CD4-positive, alpha-beta T cell treated with Interleukin-1 beta for 1 hour (primary cell): Measurements from ENCODE around the gene SAP25.

Source experiments
- DNase-seq, 2 donors: peaks; one replicate each; pipeline ENCODE4 v3.0.0-alpha.2; 2020 to 2022

Gene SAP25

DNA sequence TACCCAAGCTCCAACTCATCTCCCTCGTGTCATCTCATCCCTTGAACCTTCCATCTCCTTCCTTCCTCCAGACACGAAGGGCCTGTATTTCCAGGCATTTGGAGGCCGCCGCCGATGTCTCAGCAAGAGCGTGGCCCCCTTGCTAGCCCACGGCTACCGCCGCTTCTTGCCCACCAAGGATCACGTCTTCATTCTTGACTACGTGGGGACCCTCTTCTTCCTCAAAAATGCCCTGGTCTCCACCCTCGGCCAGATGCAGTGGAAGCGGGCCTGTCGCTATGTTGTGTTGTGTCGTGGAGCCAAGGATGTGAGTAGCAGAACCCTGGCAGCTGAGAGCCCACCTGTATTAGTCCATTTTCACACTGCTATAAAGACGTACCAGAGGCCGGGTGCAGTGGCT, 17.9 kb upstream of the SAP25 start:
- DNase-seq, result no peak

DNA sequence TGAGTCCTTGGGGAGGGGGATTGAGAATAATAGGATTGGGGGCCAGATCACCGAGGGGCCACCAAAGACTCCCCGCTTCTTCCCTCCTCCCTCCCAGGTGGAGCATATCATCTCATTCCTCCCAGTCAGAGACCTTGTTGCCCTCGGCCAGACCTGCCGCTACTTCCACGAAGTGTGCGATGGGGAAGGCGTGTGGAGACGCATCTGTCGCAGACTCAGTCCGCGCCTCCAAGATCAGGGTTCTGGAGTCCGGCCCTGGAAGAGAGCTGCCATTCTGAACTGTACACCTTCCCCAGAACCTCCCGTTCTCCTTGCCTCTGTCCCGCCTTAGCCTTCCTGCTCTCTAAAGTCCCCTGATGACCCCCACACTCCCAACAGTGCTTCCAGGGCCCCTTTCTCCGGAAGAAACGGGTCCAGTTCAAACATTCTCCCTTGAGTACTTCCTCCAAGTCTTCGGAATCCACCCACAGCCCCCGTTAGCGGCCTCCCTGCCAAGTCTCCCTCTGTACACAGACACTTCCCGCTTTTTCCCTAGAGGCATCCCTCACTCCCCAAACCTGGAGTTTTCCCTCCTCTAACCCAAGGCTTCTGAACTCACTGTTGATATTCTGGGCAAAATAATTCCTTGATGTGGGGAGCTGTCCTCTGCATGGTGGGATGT, 16.5 kb upstream of the SAP25 start:
- no peak for DNase-seq

DNA sequence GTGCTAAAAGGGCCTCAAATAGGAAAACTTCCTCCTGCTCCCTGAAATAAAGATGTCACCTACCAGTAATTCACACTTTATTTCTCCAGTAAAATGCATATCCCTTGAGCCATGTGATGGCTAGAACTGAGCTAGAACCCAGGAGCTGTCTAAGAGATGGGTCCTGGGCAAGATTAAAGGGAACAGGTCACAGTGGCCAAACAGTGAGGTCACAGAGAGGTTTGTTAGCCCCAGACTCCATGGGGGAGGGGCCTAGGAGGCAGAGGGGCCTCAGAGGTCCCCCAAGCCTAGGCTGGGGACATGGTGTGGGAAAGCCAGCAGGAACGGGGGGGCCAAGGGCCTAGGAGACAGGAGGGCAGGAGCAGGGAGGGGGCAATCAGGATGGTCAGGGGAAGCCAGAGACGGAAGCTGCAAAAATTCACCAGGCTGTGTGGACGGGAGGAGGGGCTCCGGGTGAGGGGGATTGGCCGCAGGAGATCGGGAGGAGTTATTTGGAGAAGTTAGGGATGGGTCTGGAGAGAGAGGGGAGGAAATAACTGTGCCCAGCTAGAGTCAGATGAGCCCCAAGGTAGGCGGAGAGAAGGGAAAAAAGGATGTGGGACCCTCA, 15.7 kb upstream of the SAP25 start:
- no peak for DNase-seq

DNA sequence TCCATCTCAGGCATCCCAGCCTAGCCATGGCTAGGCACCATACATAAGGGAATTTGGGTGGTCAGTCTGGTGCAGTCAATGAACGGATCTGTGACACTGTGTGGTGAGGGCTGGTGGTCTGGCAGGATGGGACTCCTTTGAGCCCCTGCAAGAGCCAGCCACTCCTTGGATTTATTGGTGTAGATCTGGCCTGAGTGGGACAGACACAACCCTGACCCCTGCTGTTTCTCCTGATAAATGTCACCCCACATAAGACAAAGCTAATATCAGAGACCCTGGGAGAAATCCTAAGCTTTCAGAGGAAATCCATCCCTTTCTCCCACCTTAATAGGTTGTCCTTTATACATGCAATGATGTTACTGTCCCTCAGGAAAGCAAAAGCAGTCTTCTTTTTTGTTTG, 14.7 kb upstream of the SAP25 start:
- no peak for DNase-seq

DNA sequence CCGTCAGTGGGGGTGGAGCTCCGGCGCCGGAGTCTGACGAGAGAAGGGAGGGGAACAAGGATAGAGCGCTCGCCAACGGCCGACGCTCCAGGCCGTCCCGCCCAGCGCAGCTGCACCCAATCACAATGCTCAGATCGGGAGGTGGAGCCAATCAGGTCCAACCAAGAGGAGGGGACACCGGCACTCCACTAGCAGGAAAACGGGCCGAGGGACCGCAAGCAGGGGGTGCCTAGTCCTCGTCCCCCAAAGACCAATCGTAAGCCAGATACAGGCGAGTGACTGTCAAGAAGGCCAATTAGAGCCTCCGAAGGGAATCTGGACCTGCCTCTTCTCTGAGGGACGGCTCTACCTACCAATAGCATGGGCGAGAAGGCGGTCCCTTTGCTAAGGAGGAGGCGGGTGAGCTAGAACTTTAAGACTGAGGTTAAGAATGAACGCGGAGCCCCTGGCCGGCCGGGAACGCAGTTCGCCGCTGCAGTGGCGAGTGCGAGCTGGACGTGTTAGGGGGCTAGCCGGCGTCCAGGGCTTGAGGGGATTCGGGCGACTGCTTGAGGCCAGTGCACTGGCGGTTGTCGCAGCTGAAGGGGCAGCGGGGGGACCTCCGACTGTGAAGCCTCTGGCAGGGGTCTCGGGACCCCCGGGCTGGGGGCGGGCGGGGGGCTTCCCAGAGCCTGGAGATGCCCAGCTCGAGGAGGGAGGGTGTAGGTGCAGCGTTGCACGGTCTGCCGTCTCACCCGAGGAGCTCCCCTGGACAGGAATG, 12.7 kb upstream of the SAP25 start, which contains the start of gene FBXO24:
TSS of gene FBXO24 (plus strand) at position 63 of the 760 bp plus-strand sequence. CDS start at position 361, 298 bp downstream.
- peak; percentile 100 for DNase-seq

DNA sequence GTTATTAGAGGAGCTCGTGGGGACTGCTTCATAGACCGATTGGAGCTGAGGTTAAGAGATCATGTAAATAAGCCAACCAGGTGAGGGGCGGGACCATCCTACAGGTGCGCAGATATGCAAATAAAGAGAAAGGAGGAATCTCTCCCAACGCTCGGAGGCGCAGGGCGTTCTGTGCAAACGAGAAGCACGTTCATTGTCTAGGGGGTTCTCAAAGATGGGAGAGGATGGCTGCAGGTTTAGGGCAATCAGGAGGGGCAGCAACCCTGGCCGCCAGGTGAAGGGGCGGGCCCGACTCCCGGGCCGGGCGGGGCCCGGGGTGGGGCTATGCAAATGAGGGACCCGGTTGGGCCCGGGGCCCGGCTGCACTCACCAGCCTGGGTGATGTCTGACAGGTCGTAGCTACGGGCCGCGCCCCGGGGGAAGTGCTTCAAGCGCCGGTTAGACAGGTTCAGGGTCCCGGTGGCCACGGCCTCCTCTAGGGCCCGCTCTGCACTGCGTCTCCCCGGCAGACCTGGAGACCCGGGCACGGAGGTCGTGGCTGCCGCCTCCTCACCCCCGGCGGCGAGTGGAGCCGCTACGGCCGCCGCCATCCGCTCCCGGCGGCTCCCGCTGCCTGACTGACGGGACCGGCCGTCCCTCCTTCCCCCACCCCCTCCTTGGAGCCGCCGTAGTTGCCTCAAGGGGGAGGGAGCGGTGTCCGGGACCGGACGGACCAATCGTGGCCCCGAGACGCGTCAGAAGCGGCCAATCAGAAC, 12.0 kb upstream of the SAP25 start, which contains the start of gene LRCH4:
TSS of gene LRCH4 (minus strand) at position 619 of the 755 bp plus-strand sequence. CDS start at position 590, 29 bp downstream.
- DNase-seq, result peak; percentile 61 to 65

DNA sequence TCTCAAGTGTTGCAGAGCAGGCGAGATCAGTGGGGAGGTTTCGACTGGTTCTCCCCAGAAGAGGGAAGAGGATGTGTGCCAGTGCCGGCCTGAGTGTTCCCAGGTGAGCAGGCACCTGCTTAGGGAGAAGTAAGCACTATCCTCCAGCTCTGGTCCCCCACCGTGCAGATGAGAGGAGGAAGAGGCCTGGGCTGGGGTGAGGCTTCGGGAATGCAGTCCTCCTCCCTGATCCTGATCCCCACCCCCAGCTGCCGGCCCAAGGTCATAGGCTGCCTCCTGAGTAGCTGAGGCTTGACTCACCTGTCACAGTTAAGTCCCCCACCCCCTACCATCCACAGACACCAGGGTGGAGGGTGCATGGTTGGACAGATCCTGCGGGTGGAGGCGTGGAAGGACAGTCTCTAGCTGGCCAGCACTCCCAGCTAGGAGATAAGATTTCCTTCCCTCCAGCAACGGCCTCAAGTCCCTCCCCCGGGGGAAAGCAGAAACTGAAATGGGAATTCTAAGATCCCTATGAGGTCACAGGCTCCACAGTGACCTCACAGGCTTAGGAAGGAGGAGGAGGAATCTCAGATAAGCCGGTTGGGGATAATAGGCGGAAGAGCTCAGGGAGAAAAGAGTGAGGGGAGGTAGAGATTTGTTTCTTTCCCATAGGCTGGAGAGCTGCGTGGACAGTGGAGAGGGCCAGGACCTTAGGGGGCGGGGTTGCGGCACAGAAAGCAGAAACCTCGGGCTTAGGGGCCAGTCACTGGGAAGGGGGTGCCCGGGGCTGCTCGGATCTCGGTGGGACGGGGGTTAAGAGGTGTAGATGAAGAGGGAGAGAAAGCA, 11.2 kb upstream of the SAP25 start:
- no peak for DNase-seq

DNA sequence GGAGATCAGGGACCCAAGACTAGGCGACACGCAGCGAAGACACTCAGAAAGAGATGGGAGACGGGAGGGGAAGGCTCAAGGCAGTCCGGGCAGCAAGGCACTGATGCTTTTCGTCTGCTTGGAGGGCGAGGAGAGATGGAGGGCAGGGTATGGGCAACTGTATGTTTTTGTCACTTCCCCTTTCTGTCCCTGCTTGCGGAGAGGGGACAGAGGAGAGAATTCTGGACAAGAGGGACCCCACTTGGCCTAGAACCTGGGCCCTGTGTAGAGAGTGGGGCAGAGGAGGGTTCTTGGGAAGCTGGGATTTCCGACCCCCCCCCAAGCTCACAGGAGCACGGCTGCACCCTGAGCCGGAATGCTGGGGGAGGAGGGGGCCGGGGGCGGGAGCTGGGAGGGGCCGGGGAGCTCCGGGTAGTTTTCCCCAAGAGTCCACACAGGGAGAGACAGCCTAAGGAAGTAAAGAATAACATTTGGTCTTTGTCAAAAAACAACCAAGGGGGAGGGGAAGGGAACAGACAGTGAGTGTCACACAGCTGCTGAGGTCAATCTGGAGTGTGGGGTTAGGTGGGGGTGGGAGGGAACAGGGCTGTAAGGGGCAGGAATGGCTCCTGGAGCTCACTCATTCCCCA, 10.5 kb upstream of the SAP25 start:
- no peak for DNase-seq

DNA sequence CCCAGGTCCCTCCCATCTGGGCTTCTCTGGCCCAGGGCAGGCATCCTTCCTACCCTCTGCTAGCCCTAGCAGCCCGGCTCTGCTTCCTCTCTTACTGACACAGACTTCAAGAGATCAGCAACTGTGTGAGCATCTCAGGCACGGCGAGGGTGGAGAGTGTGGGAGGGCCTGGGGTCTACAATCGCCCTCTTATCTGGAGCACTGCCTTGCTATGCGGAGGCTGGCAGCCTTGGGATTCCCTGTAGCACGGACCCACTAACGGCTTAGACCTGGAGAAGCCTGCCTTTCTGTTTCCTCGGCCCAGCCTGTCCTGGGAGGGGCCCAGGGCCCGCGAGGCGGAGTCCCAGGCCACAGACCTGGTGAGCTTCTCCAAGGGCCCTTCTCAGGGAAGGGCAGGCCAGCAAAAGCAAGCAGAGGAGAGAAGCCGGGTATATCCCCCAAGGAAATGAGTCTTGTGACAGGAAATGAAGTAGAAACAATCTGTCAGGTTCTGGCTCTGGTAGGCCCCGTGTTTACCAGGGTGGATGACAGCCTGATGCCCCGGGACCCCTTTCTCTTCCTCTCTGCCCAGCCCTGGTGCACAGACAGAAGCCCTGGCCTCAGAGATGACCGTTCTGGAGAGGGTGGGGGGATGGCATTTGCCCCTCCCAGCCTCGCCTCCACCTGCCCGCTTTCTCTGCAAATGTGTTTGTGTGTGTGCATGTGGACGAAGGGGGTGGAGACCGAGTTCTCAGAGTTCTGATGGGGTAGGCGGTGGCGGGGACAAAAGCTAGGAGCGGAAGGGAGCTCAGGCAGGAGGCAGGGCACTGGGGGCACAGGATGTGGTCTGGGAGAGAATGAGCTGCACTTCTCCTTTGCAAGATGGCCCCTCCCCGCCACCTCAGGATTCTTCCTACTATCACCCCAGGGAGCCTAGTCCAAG, 9.7 kb upstream of the SAP25 start:
- DNase-seq, result peak; percentile 62 to 67

DNA sequence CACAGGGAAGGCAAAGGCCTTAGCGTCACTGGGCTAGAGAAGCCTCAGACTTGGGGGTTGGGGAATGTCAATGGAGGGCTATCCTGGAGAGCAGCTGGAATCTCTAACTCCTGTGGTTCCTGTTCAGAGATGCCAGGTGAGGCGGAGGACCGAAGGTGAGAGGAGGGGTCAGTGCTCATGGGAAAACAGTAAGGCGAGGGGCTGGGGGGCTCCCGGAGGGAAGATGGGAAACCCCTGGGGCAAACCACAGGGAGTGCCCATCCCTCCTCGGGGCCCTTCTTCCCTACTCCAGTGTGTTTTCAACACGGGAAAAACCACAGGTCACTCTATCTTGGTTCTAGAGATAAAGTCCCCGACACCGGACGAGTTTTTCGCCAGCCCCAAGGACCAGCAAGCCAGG, 8.9 kb upstream of the SAP25 start:
- DNase-seq, result no peak

DNA sequence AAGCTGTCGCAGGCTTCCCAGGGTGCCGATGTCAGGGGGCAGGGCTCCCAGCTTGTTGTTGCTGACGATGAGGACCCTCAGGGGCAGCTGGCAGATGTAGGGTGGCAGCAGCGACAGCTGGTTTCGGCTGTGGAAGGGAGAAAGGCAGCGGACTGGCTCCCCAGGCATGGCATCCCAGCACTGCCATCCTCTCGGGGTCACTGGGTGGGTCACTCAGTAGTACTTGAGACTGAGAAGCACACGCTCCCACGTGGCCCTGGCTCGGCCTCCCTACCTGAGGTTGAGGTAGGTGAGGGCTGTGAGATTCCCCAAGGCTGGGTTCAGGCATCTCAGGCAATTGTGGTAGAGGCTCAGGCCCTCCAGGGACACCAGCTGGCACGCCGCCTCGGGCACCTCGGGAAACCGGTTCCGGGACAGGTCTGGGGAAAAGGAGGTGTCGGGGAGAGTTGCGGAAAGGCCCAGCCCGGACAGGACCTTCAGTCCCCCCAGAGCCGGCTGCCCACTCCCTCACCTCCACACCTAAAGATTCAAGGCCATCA, 8.4 kb upstream of the SAP25 start:
- no peak for DNase-seq

DNA sequence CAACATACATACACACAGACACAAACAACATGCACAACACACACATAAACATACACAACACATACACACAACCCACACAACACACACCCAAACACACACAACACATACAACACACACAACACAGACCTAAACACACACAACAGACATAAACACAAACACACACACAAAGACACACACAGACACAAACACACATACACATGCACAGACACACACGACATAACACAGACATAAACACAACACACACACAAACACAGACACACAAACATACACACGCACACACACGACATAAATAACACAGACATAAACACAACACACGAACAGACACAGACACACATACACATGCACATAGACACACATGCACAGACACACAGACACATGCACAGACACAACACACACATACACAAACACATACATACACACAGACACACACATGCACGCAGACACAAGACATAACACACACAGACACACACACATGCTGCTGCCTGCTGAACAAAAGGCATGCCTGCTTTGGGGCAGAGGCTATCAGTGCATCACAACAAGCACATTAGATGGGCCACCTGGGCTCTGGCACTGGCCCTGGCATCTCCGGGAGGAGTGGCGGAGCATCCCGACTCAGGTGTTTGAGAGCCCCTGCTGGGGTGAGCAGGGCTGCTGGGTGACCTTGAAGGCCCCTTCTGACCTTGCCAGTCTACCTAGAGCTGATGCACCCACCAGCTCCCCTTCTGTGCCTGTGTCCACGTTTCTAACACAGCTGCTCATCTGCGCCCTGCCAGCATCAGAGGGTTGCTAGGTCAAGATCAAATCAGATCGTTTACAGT, 7.0 kb upstream of the SAP25 start:
- no peak for DNase-seq

DNA sequence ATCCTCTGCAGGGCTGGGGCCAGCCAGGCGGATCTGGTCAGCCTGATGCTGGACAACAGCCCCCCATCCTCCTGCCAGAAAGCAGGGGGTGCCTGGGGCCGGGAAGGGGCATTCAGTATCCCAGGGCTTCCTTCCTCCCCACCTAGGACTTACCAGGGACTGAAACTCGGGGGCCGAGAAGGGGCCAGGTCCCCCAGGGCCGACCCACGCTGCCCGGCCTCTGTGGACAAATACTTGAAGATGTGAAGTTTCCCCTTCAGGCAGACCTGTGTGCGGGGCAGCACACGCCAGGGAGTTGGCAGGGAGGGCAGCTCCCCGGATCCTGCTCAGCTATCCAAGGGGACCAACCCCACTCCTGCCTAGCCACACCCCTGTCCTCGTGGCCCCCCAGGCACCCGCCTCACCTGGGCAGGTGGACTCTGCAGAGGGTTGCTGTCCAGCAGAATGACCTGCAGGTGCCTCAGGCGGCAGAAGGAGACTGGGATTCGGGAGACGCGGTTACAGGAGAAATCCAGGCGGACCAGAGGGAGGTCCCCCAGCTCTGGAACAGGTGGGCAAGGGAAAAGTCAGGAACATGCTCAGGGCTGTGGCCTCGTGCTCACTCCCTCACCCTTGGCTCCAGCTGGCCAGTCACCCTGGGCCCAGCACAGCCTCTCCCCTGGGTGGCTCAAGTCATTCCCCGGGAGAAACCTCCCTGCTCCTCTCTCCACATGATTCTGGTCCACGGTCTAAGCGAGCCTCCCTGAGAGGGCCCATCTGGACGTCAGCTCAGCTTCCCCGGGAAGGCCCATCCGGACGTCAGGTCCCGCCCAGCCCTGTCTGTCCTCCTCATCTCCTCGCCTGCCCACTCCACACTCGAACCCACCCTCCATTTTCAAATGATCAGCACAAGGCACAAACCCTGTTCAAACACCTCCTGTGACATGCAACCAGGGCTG, 4.8 kb upstream of the SAP25 start:
- DNase-seq, result no peak

DNA sequence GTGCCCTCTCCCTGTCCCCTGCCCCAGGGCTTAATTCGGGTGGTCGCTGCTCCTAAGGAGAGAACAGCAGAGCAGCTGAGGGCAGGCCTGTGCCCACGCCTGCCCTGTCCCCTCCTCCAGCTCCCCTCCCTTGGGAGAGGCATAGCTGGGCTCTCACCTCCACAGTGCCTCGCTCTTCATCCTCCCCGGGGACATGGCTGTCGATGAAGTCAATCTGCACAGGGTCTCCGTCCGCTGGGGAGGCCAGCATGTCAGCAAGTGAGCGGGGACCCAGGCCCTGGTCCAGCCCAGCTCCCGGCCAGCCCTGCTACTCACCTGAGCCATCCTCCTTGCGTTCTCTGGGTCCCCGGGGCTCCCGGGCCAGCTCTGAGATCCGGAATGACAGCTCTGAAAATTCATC, 3.8 kb upstream of the SAP25 start:
- no peak for DNase-seq

DNA sequence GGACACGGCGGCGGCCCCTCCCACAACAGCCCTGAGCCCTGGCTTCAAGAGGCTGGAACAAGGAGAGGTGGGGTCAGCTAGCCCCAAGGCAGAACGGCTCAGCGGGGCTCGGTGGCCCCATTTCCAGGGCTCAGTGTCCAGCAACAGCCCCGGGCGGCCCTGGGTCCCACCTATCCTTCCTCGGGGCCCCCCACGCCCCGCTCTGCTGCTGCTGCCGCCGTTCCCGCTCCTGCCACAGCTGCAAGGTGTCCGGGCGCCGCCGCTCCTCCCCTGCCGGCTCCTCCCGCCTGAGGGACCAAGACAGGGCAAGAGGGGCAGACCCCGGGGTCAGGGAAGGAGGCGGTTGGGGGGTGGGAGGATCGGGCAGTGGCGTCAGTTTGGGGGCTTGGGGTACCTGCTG, 3.4 kb upstream of the SAP25 start:
- DNase-seq, result no peak

DNA sequence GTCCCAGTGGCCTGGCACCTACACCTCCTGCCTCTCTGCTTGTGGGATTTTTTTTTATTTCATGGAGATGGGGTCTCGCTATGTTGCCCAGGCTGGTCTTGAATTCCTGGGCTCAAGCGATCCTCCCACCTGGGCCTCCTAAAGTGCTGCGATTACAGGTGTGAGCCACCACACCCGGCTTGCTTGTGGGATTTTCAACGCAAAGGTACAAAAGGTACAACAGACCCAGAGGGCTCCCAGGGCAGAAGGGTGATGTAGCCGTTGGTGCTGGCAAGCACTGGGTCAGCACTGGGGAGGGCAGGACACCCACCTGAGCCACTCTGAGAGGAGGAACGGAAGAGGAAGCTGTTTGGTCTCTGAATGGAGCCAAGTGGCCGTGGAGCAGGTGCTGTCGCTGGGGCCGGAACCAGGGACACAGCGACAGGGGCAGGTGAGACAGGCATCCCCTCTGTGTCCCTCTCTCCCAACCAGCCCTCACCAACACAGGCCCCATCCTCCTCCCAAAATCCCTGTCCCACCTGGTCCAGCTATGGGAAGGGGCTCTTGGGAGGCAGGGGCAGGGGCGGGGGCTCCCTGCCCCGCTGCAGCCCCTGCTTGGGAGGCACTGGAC, 2.8 kb upstream of the SAP25 start:
- DNase-seq, result no peak

DNA sequence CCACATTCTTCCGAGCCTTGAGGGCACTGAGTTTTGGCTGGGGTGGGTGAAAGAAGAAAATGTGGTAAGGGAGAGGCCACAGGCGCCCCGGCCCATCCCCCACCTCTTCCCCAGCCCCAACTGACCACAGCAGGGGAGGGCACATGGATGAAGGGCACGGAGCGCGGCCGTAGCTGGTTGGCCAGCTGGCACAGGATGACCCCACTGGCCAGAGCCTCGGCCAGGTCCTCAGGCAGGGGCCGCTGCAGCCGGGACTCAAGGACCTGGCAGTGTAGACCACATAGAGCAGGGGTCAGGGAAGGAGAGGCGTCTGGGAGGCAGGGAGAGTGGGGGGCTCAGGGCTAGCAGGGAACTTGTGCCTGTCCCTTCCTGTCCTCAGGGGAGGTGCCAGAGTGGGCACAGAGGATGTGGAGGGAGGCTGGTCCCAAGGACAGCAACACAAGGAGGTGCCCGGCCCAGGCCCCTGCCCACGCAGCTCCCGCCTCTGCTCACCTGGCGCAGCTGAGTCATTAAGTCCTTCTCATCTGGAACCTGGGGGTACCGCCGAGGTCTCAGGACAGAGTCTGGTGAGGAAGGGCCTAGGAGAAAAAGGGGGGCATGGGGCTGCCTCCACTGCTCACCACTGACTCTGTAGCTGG, 2.2 kb upstream of the SAP25 start:
- DNase-seq, result no peak
